IMR-90 (cell line): ENCODE measurements around the gene HES7.

Experiments
- BHLHE40 ChIP-seq: fragments of 150-350 bp; IDR thresholded peaks from 2 replicates; pipeline ENCODE4 v1.6.1; 2016; ENCODE audit warnings: mild to moderate bottlenecking, low read depth, low read length
- CEBPB ChIP-seq: IDR thresholded peaks from 2 replicates; pipeline ENCODE4 v1.6.1; 2012; ENCODE audit warnings: low read depth, low read length, improper control_type of control experiment
- CHD1 ChIP-seq: IDR thresholded peaks from 2 replicates; pipeline ENCODE4 v1.6.1; 2012; ENCODE audit warnings: low read depth, low read length, improper control_type of control experiment
- CTCF ChIP-seq: conservative IDR thresholded peaks from 2 replicates; pipeline ENCODE4 v1.5.1; 2012; ENCODE audit warnings: mild to moderate bottlenecking, low read depth, low read length, improper control_type of control experiment
- FOS ChIP-seq: fragments of 150-350 bp; IDR thresholded peaks from 2 replicates; pipeline ENCODE4 v1.6.1; 2016; ENCODE audit warnings: low read depth, low read length
- MAZ ChIP-seq: IDR thresholded peaks from 2 replicates; pipeline ENCODE4 v1.6.1; 2012; ENCODE audit warnings: low read depth, mild to moderate bottlenecking, low read length, improper control_type of control experiment, moderate library complexity, borderline replicate concordance
- MXI1 ChIP-seq: IDR thresholded peaks from 2 replicates; pipeline ENCODE4 v1.6.1; 2012; ENCODE audit warnings: low read depth, mild to moderate bottlenecking, low read length, moderate library complexity, borderline replicate concordance
- POLR2A ChIP-seq: IDR thresholded peaks from 2 replicates; pipeline ENCODE4 v1.6.1; 2012; ENCODE audit warnings: mild to moderate bottlenecking, low read depth, low read length
- RCOR1 ChIP-seq: IDR thresholded peaks from 2 replicates; pipeline ENCODE4 v1.6.1; 2012; ENCODE audit warnings: mild to moderate bottlenecking, low read length, improper control_type of control experiment; ENCODE audit not compliant: insufficient replicate concordance
- RFX5 ChIP-seq: IDR thresholded peaks from 2 replicates; pipeline ENCODE4 v1.8.0; 2012; ENCODE audit warnings: low read depth, mild to moderate bottlenecking, low read length, moderate library complexity
- USF2 ChIP-seq: fragments of 150-350 bp; IDR thresholded peaks from 2 replicates; pipeline ENCODE4 v1.6.1; 2017; ENCODE audit warnings: mild to moderate bottlenecking, antibody characterized with exemption, low read length, low read depth
- TF ChIP-seq, protein P1 (sequence below): fragments of 150-350 bp; IDR thresholded peaks from 2 replicates; pipeline ENCODE4 v1.6.1; 2016; ENCODE audit warnings: low read depth, mild to moderate bottlenecking, low read length, moderate library complexity, borderline replicate concordance

DNA sequence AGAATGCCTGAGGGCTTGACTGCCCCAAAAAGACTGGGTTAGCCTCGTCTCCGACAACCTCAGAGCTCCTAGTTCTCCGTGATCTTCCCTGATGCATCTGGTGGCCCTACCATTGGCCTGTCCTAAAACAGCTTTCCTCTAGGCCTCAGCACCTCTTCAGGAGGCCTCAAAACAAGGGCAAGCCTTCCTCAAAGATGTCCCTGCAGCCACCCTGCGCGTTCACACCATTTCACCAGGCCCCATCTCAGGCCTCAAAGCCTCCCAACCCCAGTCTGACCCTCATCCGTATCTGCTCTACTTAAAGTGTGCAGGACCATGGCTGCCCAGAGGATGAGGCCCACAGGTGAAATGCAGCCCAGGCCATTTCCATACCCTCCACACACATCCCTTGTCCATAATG lies 13.0 kb downstream of the HES7 start:
- no peak for TF ChIP-seq POLR2A
- no peak for TF ChIP-seq BHLHE40
- TF ChIP-seq CTCF = no peak
- no peak for TF ChIP-seq FOS
- no peak for TF ChIP-seq CHD1
- TF ChIP-seq USF2 = no peak
- no peak for TF ChIP-seq MAZ
- no peak for TF ChIP-seq CEBPB
- TF ChIP-seq MXI1 = no peak
- no peak for TF ChIP-seq RFX5
- no peak for TF ChIP-seq RCOR1
- TF ChIP-seq, protein P1, sequence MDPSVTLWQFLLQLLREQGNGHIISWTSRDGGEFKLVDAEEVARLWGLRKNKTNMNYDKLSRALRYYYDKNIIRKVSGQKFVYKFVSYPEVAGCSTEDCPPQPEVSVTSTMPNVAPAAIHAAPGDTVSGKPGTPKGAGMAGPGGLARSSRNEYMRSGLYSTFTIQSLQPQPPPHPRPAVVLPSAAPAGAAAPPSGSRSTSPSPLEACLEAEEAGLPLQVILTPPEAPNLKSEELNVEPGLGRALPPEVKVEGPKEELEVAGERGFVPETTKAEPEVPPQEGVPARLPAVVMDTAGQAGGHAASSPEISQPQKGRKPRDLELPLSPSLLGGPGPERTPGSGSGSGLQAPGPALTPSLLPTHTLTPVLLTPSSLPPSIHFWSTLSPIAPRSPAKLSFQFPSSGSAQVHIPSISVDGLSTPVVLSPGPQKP = no peak
